ENCODE data around the gene BPIFB6. TPM values are rescaled to one million over a fixed set of nuclear protein-coding genes. Genes with fewer than 3 reads are reported as not detected.
"Not testable (repeated sequence)": the region's sequence is repeated elsewhere in the genome, so short reads cannot be mapped to it uniquely, and the experiment has no call there.

BPIFB6 gene
- total RNA-seq, 1 experiment from 2014 or later: not detected

DNA sequence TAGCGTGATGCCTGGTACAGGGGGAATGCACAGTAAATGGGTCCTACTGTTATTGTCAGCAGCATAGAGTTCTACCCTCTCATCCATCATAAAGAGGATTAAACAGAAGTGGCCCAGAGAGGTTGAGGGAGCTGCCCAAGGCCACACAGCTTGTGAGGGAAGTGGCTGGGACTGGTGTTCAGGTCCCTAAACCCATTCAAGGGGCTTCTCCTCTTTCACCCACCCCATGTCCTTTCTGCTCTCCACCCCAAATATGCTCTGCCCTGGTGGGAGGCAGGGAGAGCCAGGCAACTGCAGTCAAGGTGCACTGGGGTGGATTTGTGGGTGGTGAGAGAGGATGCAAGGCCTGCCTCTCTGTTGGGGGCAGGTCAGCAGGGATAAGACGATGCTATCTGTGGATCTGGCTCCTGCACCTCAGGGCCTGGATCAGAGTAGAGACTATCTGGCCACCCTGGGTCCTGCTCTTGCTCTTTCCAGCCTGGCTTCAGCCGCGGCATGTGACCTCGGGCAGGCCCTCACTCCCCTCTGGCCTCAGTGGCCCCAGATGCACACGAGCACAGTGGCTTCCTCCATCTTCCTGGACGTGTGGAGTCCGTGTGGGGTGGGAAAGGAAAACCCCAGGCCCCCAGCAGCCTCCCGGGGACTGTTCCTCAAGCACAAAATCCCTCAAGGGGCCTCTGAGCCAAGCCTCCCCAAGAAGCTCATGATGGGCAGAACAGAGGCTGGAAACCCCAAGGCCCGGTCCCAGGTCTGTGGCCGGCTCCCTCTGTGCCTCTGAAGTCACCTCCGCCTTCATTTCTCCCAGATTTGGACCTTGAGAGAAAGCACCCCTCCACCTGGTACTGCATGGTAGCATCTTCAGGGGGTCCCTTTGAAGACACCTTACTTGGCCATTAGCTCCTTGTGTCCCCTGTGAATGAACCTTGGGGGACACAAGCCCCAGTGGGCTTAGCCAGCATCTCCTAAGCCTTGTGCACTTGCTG, 3.4 kb upstream of the BPIFB6 start:
- DNase-seq (ENCODE audit: low read depth): no peak

- no peak for DNase-seq (ENCODE audit: low read depth)
These were observed 2.6 kb upstream of the BPIFB6 start for GRCh38 chr20:33028875-33029274.

- DNase-seq (ENCODE audit: low read depth): no peak
These were observed 1.4 kb upstream of the BPIFB6 start for GRCh38 chr20:33030076-33030475.

- DNase-seq (ENCODE audit: low read depth): no peak
These were observed 879 bp upstream of the BPIFB6 start for GRCh38 chr20:33030569-33030968.

- DNase-seq (ENCODE audit: low read depth): no peak
These were observed 1.1 kb downstream of the BPIFB6 start for GRCh38 chr20:33032555-33032954.

DNA sequence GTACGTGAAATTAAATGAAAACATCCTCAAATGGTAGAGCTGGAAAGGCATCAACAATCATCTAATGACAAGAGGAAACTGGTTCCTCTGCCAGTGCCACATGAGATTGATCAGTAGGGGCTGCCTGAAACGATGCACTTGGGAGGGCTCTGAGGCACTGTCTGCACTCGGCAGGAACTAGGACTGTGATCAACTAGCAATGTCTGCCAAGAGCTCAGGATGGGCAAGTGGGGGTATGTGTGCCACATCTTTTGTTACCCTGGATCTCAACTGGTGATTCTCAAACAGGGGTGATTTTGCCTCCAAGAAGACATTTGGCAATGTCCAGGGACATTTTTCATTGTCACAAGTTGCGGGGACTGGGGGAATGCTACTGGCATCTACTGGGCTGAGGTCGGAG, 1.9 kb downstream of the BPIFB6 start:
- no peak for DNase-seq (ENCODE audit: low read depth)

- no peak for DNase-seq (ENCODE audit: low read depth)
These were observed 2.7 kb downstream of the BPIFB6 start for GRCh38 chr20:33034115-33034514.

DNA sequence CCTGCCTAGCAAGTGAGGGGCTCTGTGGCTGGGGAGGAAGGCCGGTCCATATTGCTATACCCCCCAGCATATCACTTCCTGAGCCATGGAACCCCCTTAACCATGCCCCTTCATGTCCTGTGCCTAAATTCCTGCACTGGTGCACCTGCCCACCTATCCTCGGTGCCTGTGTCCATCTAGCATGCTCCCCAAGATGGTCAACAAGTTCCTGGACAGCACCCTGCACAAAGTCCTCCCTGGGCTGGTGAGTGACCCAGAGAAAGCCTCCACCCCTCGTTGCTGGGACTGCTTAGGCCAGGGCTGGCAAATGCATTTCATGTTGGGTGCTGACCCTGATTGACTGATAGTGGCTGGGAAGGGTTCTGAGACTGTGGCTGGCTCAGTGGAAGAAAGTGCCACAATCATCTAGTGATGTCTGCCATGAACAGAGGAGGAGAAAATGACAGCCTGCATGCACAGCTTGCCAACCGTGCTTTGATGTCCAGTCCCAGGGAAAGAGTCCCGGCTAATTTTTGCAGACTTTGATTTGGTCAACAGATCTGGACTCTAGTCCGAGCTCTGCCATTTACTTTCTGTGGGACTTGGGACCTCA, 3.5 kb downstream of the BPIFB6 start:
- DNase-seq (ENCODE audit: low read depth): no peak

DNA sequence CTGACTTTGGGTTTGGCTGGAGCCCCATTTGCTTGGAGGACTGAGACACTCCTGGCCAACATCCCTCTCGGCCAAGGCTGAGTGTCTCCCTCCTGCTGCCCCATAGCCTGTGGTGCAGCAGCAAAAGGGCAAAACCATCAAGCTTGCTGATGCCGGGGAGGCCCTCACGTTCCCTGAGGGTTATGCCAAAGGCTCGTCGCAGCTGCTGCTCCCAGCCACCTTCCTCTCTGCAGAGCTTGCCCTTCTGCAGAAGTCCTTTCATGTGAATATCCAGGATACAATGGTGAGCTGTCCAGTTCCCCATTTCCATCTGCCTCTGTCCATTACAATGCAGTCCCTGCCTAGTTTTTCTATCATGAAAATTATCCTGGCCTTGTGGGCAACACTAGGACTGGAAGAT, 6.0 kb downstream of the BPIFB6 start:
- no peak for DNase-seq (ENCODE audit: low read depth)

GRCh38 chr20:33038243-33038642, 6.8 kb downstream of the BPIFB6 start:
- DNase-seq (ENCODE audit: low read depth): no peak

DNA sequence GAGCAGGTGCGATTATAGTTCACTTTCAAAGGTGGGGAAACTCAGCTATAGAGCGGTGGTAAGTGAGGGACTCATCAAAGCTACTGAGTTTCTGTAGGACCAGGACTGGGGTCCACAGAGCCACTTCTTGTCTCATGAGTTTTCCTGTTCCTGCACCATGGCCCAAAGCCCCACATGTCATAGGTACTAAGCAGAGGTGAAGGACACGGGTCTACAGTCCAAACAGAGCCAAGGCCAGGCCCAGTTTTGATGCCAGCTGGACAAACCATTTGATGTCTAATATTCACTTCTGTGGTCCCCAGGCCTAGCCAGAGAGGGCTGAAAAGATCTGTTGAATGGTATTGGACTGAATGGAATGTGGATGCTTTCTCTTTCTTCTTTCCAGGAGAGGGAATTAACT, 11.0 kb downstream of the BPIFB6 start:
- DNase-seq (ENCODE audit: low read depth): no peak

GRCh38 chr20:33042983-33043730, 11.7 kb downstream of the BPIFB6 start:
- DNase-seq (ENCODE audit: low read depth): no peak

GRCh38 chr20:33043731-33044181, 12.3 kb downstream of the BPIFB6 start:
- no peak for DNase-seq (ENCODE audit: low read depth)

GRCh38 chr20:33045129-33045721, 13.8 kb downstream of the BPIFB6 start:
- DNase-seq (ENCODE audit: low read depth): not testable (repeated sequence)

DNA sequence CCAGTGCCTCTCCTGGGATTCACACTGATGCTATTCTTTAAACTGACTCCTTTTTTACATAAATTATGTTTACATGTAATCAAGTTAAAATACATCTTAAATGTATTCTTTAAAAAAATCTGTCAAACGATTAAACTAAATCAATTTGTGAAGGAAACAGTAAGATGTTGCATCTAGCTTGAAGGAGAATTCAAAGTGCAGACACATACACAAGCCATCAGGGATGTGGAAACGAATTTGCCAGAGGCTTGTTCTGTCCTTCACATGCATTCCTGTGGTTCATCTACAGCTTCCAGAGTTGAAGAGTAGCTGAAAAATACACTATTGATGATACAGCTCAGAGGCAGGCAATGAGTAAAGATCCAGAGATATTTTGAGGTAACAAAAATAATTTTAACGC, 15.0 kb downstream of the BPIFB6 start:
- no peak for DNase-seq (ENCODE audit: low read depth)

GRCh38 chr20:33051333-33051732, 19.9 kb downstream of the BPIFB6 start:
- no peak for DNase-seq (ENCODE audit: low read depth)

DNA sequence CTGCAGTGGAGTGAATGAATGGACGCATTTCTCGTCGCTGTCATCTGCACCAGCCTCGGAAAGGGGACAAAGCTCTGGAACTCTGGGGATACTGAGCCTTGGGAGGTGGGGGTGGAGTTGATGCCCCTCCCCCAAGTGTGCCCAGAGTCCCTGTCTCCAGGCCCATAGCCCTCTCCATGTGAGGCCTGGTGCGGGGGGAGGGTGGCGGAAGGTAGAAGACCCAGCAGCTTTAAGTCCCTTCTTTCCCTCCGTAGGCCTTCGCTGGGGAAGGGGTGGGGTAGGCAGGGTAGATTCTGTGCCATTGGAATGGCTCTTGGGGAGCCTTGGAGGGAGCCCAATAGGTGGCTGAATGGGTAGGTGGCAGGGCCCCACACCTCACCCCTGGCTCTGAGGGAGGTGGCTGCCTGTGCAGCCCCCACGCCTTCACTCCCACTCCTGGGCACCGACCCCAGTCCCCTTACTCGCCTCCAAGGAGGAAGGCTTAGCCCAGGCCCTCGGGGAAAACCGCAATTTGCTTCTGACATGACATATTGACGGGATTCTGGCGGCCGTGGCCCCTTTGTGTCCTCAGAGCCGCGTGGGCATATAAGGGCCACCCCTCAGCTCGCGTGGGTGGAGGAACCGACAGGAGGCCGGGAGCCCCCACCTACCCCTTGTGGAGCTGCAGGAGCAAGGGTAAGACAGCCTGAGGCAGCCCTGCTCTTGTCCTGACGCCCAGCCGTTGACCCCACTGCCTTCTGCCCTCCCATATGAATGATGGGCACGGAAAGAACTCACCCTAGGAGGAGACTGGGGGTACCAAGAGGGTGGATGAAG, 22.1 kb downstream of the BPIFB6 start, which contains the start of gene BPIFB3:
BPIFB3 (plus strand) TSS at position 613 of the 816 bp plus-strand sequence. CDS start 1,533 bp downstream, outside the sequence.
- no peak for DNase-seq (ENCODE audit: low read depth)

DNA sequence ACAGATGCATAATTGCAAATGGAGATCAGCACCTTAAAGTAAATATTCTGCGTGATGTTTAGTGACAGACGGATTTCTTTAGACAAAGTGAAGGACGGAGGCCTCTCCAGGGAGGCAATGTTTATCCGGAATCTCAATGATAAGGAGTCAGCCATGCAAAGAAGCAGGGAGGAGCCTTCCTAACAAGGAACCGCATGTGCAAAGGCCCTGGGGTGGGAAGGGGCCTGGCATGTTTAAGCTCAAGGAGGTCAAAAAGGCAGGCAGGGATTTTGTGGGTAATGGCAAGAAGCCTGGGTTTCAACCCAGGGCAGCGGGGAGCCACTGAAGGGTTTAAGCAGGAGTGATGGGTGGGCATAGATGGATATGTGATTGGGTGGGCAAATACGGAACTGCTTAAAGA, 22.9 kb downstream of the BPIFB6 start:
- no peak for DNase-seq (ENCODE audit: low read depth)

DNA sequence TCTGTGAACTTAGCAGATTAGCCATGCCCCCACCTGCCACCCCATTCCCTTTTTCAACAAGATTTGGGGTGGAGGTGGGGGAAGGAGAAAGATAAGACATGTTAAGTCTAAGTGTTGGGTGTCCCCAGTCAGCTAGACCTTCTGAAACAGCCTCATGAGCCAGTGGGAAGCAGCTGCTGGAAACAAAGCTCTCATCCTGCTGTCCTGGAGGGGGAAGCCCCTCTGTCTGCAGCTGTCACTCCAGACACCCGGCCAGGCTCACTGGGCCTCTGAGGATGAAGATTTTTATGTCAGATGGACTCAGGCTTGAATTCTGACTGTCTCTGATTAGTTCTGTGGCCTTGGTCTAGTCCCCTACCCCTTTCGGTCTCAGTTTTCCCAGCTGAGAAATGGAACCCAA, 23.3 kb downstream of the BPIFB6 start:
- DNase-seq (ENCODE audit: low read depth): no peak

- DNase-seq (ENCODE audit: low read depth): no peak
These were observed 27.7 kb downstream of the BPIFB6 start for GRCh38 chr20:33059136-33059535.

Data from Daoy (cell line).